HFF-Myc (cell line): ENCODE results near the gene PRKCA.

ENCODE experiments used
- DNase-seq: peaks from one replicate; pipeline ENCODE4 v3.0.0-alpha.2; 2011; ENCODE audit warnings: low read depth; ENCODE audit errors: extremely low read depth
- H3K4me3 ChIP-seq: replicated peaks from 2 replicates; pipeline ENCODE4 v1.5.1; 2011; ENCODE audit warnings: low read depth, mild to moderate bottlenecking, control low read depth, low read length
- CTCF ChIP-seq: IDR thresholded peaks from 2 replicates; pipeline ENCODE4 v1.5.1; 2012; ENCODE audit warnings: mild to moderate bottlenecking, low read depth, low read length, control low read depth; ENCODE audit errors: missing control alignments

The PRKCA gene

GRCh38 chr17:66687570-66688284 lies 385.3 kb downstream of the PRKCA start:
- DNase-seq = no peak
- no peak overlapping the region for H3K4me3 ChIP-seq
- no peak for TF ChIP-seq CTCF

DNA sequence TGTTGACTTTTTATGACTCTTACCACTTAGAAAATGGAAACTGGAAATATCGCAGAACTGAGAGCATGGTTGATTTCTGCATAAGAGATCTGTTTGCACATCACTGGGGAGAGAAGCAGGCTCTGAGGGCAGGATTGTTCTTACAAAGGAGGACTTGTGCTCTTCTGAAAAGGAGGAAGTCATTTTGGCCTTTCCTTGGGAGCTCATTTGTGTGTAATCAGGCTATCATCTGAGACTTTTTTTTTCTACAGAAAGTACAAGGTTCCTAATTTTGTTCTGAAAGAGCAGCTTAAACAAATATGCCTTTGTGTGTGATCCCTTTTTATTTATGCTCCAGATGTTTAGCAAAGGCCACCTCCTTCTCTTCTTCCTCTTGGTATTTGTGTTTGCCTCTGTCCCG lies 386.8 kb downstream of the PRKCA start:
- DNase-seq = no peak
- no peak overlapping the region for H3K4me3 ChIP-seq
- TF ChIP-seq CTCF = no peak

- TF ChIP-seq CTCF = no peak
- DNase-seq = no peak
- H3K4me3 ChIP-seq = no peak overlapping the region
Measured at GRCh38 chr17:66690166-66690565, 387.8 kb downstream of the PRKCA start.

DNA sequence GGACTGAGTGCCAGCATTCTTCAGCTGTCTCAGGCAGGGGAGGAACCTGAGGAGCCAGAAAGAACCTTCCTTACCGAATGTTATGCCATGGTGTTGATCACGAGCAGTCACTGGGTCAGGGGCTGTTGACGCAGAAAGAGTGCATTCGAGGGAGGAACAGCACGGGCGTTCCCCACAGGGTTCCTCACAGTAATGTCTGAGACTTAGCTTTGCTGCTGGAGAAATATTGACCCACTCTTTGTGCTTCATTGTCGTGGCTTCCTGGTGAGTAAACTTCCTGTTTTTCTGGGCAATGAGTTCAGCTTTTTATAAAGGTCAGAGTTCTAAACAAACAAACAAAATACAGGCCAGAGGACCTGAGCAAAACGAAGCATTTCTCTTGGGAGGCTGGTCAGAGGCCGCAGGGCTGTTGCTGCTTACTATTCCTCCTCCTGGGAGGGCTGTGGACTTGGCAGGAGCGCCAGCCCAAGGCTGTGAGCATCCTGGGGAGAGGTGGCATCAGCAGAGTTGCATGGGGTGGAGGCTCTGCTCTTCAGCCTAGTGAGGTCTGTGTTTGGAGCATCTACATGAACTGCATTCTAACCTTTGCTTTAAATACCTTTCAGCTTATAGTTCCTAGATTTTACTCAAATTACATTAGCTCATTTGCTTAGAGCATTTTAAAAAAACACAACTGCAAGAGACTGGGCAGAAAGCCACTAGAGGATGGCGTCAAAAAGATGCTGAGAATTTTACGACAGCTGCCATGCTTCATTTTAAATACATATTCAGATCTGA lies 389.4 kb downstream of the PRKCA start:
- H3K4me3 ChIP-seq = no peak overlapping the region
- DNase-seq = no peak
- TF ChIP-seq CTCF = no peak

- no peak for TF ChIP-seq CTCF
- no peak for DNase-seq
- H3K4me3 ChIP-seq = no peak overlapping the region
Measured at GRCh38 chr17:66692421-66692690, 389.9 kb downstream of the PRKCA start.

DNA sequence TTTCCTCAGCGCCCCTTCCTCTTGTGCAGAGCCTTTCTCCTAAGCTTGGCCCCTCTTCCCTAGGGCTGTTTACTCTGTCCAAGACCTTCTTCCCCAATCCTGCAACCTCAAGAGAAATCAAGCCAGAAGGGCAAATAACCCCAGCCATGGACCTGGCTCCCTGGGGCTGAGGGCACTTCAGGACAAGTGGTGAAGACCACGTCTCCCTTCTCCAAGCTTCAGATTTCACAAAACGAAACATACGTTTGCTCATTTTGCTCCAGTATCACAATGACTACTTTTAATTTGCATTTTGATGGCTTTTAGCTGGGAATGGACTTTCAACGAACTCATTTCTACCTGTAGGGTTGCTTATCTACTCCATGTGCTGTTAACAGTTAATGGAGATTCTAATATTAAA lies 392.7 kb downstream of the PRKCA start:
- no peak for TF ChIP-seq CTCF
- no peak for DNase-seq
- H3K4me3 ChIP-seq = no peak overlapping the region
